Mesenchymal stem cell (in vitro differentiated cells and primary cell): ENCODE data around the gene NRIP3.
"Not testable (repeated sequence)": the region's sequence is repeated elsewhere in the genome, so short reads cannot be mapped to it uniquely, and the experiment has no call there.

Experiments used
- DNase-seq: peaks from one replicate; pipeline ENCODE4 v3.0.0-alpha.2; 2013
- H2AFZ ChIP-seq: one replicate; pipeline ENCODE4 v1.6.1; 2013; ENCODE audit warnings: low read depth, mild to moderate bottlenecking, control low read depth, inconsistent platforms, low read length, moderate library complexity
- H2AK5ac ChIP-seq: 2 replicates; pipeline ENCODE4 v1.6.1; 2013; ENCODE audit warnings: low read length, moderate library complexity, mild to moderate bottlenecking, inconsistent platforms; ENCODE audit not compliant: severe bottlenecking
- H2BK120ac ChIP-seq: one replicate; pipeline ENCODE4 v1.6.1; 2013; ENCODE audit warnings: low read depth, mild to moderate bottlenecking, inconsistent platforms, low read length, moderate library complexity
- H2BK12ac ChIP-seq, 2 experiments: one replicate each; pipeline ENCODE4 v1.6.1; 2013; ENCODE audit warnings: inconsistent platforms in 2 of 2, low read length in 2 of 2, mild to moderate bottlenecking in 2 of 2, moderate library complexity in 2 of 2, control low read depth in 1 of 2
- H2BK15ac ChIP-seq: one replicate; pipeline ENCODE4 v1.6.1; 2013; ENCODE audit warnings: mild to moderate bottlenecking, low read depth, inconsistent platforms; ENCODE audit not compliant: poor library complexity, severe bottlenecking
- H2BK5ac ChIP-seq: 2 replicates; pipeline ENCODE4 v1.6.1; 2013; ENCODE audit warnings: low read depth, mild to moderate bottlenecking, low read length, control low read depth, inconsistent platforms; ENCODE audit not compliant: poor library complexity, severe bottlenecking
- H3K14ac ChIP-seq, 2 experiments: one replicate each; pipeline ENCODE4 v1.6.1; 2013; ENCODE audit warnings: inconsistent platforms in 2 of 2, low read length in 2 of 2, control low read depth in 1 of 2, mild to moderate bottlenecking in 1 of 2, moderate library complexity in 1 of 2
- H3K18ac ChIP-seq, 2 experiments: one replicate each; pipeline ENCODE4 v1.6.1; 2013; ENCODE audit warnings: inconsistent platforms in 2 of 2, low read length in 2 of 2, control low read depth in 1 of 2, low read depth in 1 of 2, mild to moderate bottlenecking in 1 of 2
- H3K23ac ChIP-seq, 2 experiments: one replicate each; pipeline ENCODE4 v1.6.1; 2013; ENCODE audit warnings: inconsistent platforms in 2 of 2, low read length in 2 of 2, mild to moderate bottlenecking in 2 of 2, moderate library complexity in 2 of 2, control low read depth in 1 of 2
- H3K27ac ChIP-seq: 2 replicates; pipeline ENCODE4 v1.5.1; 2013; ENCODE audit warnings: mild to moderate bottlenecking, moderate library complexity, low read length, control low read depth, inconsistent platforms; ENCODE audit not compliant: poor library complexity, severe bottlenecking
- H3K27me3 ChIP-seq, 2 experiments: 2 replicates each; pipeline versions ENCODE4 v1.6.1 to v1.7.0; 2013; ENCODE audit warnings: low read length in 2 of 2, mild to moderate bottlenecking in 2 of 2, moderate library complexity in 2 of 2, control low read depth in 1 of 2, inconsistent platforms in 1 of 2; ENCODE audit not compliant: control insufficient read depth in 1 of 2, insufficient read depth in 1 of 2
- H3K36me3 ChIP-seq, 2 experiments: 2 replicates each; pipeline versions ENCODE4 v1.6.1 to v1.7.0; 2013; ENCODE audit warnings: low read length in 2 of 2, control low read depth in 1 of 2, inconsistent platforms in 1 of 2, low read depth in 1 of 2, mild to moderate bottlenecking in 1 of 2; ENCODE audit not compliant: insufficient read depth in 2 of 2, control insufficient read depth in 1 of 2
- H3K4ac ChIP-seq, 2 experiments: one replicate each; pipeline ENCODE4 v1.6.1; 2013; ENCODE audit warnings: inconsistent platforms in 2 of 2, low read length in 2 of 2, mild to moderate bottlenecking in 2 of 2, moderate library complexity in 2 of 2, control low read depth in 1 of 2, low read depth in 1 of 2
- H3K4me1 ChIP-seq: 2 replicates; pipeline ENCODE4 v1.6.1; 2013; ENCODE audit warnings: low read depth, low read length, control low read depth; ENCODE audit not compliant: control insufficient read depth, insufficient read depth
- H3K4me2 ChIP-seq: 2 replicates; pipeline ENCODE4 v1.6.1; 2013; ENCODE audit warnings: low read length, mild to moderate bottlenecking, inconsistent platforms; ENCODE audit not compliant: poor library complexity, severe bottlenecking
- H3K4me3 ChIP-seq, 2 experiments: 2 replicates each; pipeline versions ENCODE4 v1.5.1 to v1.7.0; 2013; ENCODE audit warnings: low read length in 2 of 2, mild to moderate bottlenecking in 2 of 2, control low read depth in 1 of 2, low read depth in 1 of 2; ENCODE audit not compliant: insufficient read depth in 1 of 2
- H3K79me1 ChIP-seq: replicated peaks from 2 replicates; pipeline ENCODE4 v1.6.1; 2013; ENCODE audit warnings: mild to moderate bottlenecking, control low read depth, low read length, inconsistent platforms; ENCODE audit not compliant: poor library complexity, severe bottlenecking
- H3K9ac ChIP-seq: 2 replicates; pipeline ENCODE4 v1.7.0; 2013; ENCODE audit warnings: mild to moderate bottlenecking, low read length, moderate library complexity
- H3K9me3 ChIP-seq: 2 replicates; pipeline ENCODE4 v1.7.0; 2013; ENCODE audit warnings: mild to moderate bottlenecking, low read length; ENCODE audit not compliant: control insufficient read depth
- H4K8ac ChIP-seq: one replicate; pipeline ENCODE4 v1.6.1; 2013; ENCODE audit warnings: inconsistent platforms, mild to moderate bottlenecking, low read length, moderate library complexity
- H4K91ac ChIP-seq: one replicate; pipeline ENCODE4 v1.6.1; 2013; ENCODE audit warnings: mild to moderate bottlenecking, low read length, inconsistent platforms
- WGBS: methylation state at CpG from one replicate; pipeline ENCODE4 v1.1.7; 2013; ENCODE audit warnings: mixed read lengths; 5-methylcytosine and 5-hydroxymethylcytosine counted together

Gene NRIP3

GRCh38 chr11:9013373-9013772, 9.6 kb upstream of the NRIP3 start:
- no peak overlapping the region for H3K14ac ChIP-seq
- no peak overlapping the region for H3K9ac ChIP-seq
- no peak overlapping the region for H2BK120ac ChIP-seq
- no peak overlapping the region for H2BK5ac ChIP-seq
- H4K91ac ChIP-seq, result no peak overlapping the region
- no peak overlapping the region for H2BK15ac ChIP-seq
- no peak overlapping the region for H3K4me3 ChIP-seq
- H3K18ac ChIP-seq, result no peak overlapping the region
- H3K36me3 ChIP-seq, result no peaks in the 10 kb centered on the region
- H3K4me1 ChIP-seq, result no peaks in the 10 kb centered on the region
- WGBS, result 83% methylated on average over 4 of the region's 4 CpGs
- no peak overlapping the region for H2AFZ ChIP-seq
- H2BK12ac ChIP-seq, result no peak overlapping the region
- no peak overlapping the region for H2AK5ac ChIP-seq
- no peak overlapping the region for H3K4me2 ChIP-seq
- no peak overlapping the region for H4K8ac ChIP-seq
- H3K79me1 ChIP-seq, result no peaks in the 10 kb centered on the region
- no peaks in the 10 kb centered on the region for H3K9me3 ChIP-seq
- no peak overlapping the region for H3K4ac ChIP-seq
- no peak for DNase-seq
- no peak overlapping the region for H3K27ac ChIP-seq
- H3K23ac ChIP-seq, result no peak overlapping the region
- H3K27me3 ChIP-seq, result peaks cover 0 to under 1% of the 10 kb centered on the region in 2 experiments

GRCh38 chr11:9009538-9009937, 5.7 kb upstream of the NRIP3 start:
- H3K23ac ChIP-seq, H3K4me3 ChIP-seq, H3K27ac ChIP-seq, H4K8ac ChIP-seq, H3K9ac ChIP-seq, H3K4me2 ChIP-seq, H3K4me1 ChIP-seq, H3K79me1 ChIP-seq, H2BK15ac ChIP-seq, H3K9me3 ChIP-seq, H2BK120ac ChIP-seq, DNase-seq, H2AFZ ChIP-seq, H2BK12ac ChIP-seq, H3K18ac ChIP-seq, H3K36me3 ChIP-seq, H2AK5ac ChIP-seq, H4K91ac ChIP-seq, H3K14ac ChIP-seq, H2BK5ac ChIP-seq, H3K4ac ChIP-seq: not testable (repeated sequence)
- H3K27me3 ChIP-seq, result peaks cover 19 to 39% of the 10 kb centered on the region in 2 experiments
- 100% methylated on average over 1 of the region's 1 CpG for WGBS

GRCh38 chr11:9008661-9009060, 4.9 kb upstream of the NRIP3 start:
- Histone ChIP-seq H4K8ac (no peak overlapping the region), H2BK5ac (no peak overlapping the region), H2AK5ac (no peak overlapping the region), H3K14ac (no peak overlapping the region), H3K27ac (no peak overlapping the region), H3K9ac (no peak overlapping the region), H3K9me3 (no peaks in the 10 kb centered on the region), H3K4me3 (no peak overlapping the region), H3K36me3 (peaks cover 0 to 2% of the 10 kb centered on the region in 2 experiments), H3K23ac (no peak overlapping the region), H4K91ac (no peak overlapping the region), H2BK12ac (no peak overlapping the region), H3K4me2 (no peak overlapping the region), H3K4ac (no peak overlapping the region), H2BK120ac (no peak overlapping the region), H3K4me1 (peaks cover 10% of the 10 kb centered on the region), H3K27me3 (peaks cover 23 to 41% of the 10 kb centered on the region in 2 experiments), H3K18ac (no peak overlapping the region), H3K79me1 (no peaks in the 10 kb centered on the region), H2AFZ (no peak overlapping the region), H2BK15ac (no peak overlapping the region)
- DNase-seq, result no peak
- WGBS, result 57% methylated on average over 1 of the region's 1 CpG

DNA sequence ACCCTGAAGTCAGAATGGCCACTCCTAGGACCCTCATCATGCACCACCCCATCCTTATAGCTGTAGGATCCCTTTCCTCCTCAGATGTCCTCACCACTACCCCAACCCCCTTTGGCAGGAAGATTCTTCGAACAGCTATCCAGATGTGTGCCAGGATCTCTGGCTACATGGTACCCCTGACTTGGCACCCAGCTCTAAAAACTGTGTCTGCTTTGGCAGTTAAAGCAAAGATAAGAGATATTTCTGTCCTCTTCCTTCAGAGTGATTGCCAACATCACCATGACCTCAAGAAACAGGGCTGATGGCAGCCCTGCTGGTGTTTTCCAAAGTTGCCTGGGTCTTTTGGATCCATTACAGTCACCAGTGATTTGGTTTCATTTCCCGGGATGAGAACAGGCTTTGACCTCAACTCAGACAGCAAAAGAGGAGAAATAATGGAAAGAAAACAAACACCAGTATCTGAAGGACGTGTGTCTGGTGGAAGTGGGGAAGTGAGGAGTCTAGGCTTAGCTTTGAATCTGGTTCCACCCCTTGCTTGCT, 4.3 kb upstream of the NRIP3 start:
- Histone ChIP-seq H2BK15ac (no peak overlapping the region), H3K27ac (no peak overlapping the region), H3K9ac (no peak overlapping the region), H3K4me2 (no peak overlapping the region), H4K8ac (no peak overlapping the region), H2AFZ (peak overlapping the region; percentile 39), H3K18ac (no peak overlapping the region), H3K4me1 (peaks cover 14% of the 10 kb centered on the region), H3K9me3 (no peaks in the 10 kb centered on the region), H3K36me3 (peaks cover 0 to 2% of the 10 kb centered on the region in 2 experiments), H3K79me1 (no peaks in the 10 kb centered on the region), H2BK120ac (no peak overlapping the region), H3K4ac (no peak overlapping the region), H3K4me3 (no peak overlapping the region), H2AK5ac (no peak overlapping the region), H3K23ac (no peak overlapping the region), H4K91ac (no peak overlapping the region), H2BK12ac (no peak overlapping the region), H2BK5ac (no peak overlapping the region), H3K27me3 (peaks cover 23 to 44% of the 10 kb centered on the region in 2 experiments), H3K14ac (no peak overlapping the region)
- 67% methylated on average over 3 of the region's 3 CpGs for WGBS
- DNase-seq, result peak; percentile 17
